PFSK-1 (cell line): ENCODE measurements around the gene ALKAL2.

Experiments used
- POLR2AphosphoS5 ChIP-seq: IDR thresholded peaks from 2 replicates; pipeline ENCODE4 v1.6.1; 2012; ENCODE audit warnings: low read depth, mild to moderate bottlenecking, control low read depth, low read length, moderate library complexity
- SIN3A ChIP-seq: IDR thresholded peaks from 2 replicates; pipeline ENCODE4 v1.6.1; 2012; ENCODE audit warnings: mild to moderate bottlenecking, low read length, moderate library complexity, borderline replicate concordance; ENCODE audit not compliant: insufficient read depth
- TAF1 ChIP-seq: IDR thresholded peaks from 2 replicates; pipeline ENCODE4 v1.6.1; 2012; ENCODE audit warnings: low read length, control low read depth, borderline replicate concordance; ENCODE audit not compliant: insufficient read depth

- no peak for TF ChIP-seq POLR2AphosphoS5
- no peak for TF ChIP-seq TAF1
- TF ChIP-seq SIN3A = no peak
These were observed 29.9 kb upstream of the ALKAL2 start for GRCh38 chr2:317501-318424.
